T-helper 1 cell treated with Interleukin-12 subunit alpha and Interleukin-12 subunit beta and Interleukin-4 antibody, amounts not matched to agents 30 μg/mL and 1 μg/mL, for 36 hours (primary cell): Measurements from ENCODE around the gene MLH3.

Experiments
- H3K27ac Mint-ChIP-seq: one replicate; pipeline ENCODE4 v1.8.0; 2021; ENCODE audit warnings: mild to moderate bottlenecking, mixed read lengths
- H3K27me3 Mint-ChIP-seq: one replicate; pipeline ENCODE4 v1.8.0; 2021; ENCODE audit warnings: low read depth, mixed read lengths
- H3K36me3 Mint-ChIP-seq: one replicate; pipeline ENCODE4 v1.8.0; 2021; ENCODE audit warnings: low read depth, mixed read lengths
- H3K4me1 Mint-ChIP-seq: one replicate; pipeline ENCODE4 v1.8.0; 2021; ENCODE audit warnings: low read depth, mixed read lengths
- H3K4me3 Mint-ChIP-seq: one replicate; pipeline ENCODE4 v1.8.0; 2021; ENCODE audit warnings: mild to moderate bottlenecking, moderate library complexity, mixed read lengths
- H3K9me3 Mint-ChIP-seq: one replicate; pipeline ENCODE4 v1.8.0; 2021; ENCODE audit warnings: mixed read lengths

The MLH3 gene

DNA sequence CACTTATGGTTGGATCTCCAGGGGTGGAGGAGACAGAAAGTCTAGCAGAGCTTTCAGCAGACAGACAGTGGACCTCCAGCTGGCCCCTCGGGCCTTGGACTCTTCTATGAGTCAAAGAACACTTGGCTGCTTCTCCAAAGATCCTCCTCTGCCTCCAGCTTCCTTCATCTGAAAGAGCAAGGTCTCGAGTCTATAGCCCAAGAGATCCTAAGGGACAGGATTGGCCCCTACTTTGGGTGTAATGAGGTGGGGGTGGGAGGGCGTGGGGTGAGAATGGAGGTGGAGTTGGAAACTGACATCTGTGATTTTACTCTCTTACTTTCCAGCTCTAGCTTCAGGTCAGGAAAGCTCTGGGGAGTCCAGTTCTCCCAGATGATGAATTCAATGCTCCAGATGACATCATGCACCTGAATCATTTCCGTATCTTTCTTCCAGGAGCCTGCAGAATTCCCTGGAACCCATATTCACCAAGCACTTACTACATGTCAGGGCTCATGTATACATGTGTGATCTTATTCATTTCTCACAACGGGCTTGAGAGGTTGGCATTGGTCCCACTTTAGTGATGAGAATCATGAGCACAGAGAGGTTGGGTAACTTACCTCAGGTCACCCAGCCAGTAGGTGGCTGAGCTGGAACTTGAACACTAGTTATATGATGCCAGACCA, 85.6 kb downstream of the MLH3 start:
- Mint-ChIP-seq H3K27me3 (peaks cover 24% of the 10 kb centered on the region), H3K27ac (no peak overlapping the region), H3K9me3 (no peaks in the 10 kb centered on the region), H3K36me3 (no peaks in the 10 kb centered on the region), H3K4me1 (no peaks in the 10 kb centered on the region), H3K4me3 (no peak overlapping the region)

- peaks cover 24% of the 10 kb centered on the region for H3K27me3 Mint-ChIP-seq
- no peaks in the 10 kb centered on the region for H3K36me3 Mint-ChIP-seq
- no peak overlapping the region for H3K4me3 Mint-ChIP-seq
- no peaks in the 10 kb centered on the region for H3K4me1 Mint-ChIP-seq
- no peaks in the 10 kb centered on the region for H3K9me3 Mint-ChIP-seq
- no peak overlapping the region for H3K27ac Mint-ChIP-seq
Measured at GRCh38 chr14:74964787-74965485, 86.3 kb downstream of the MLH3 start.
